Effector CD8-positive, alpha-beta T cell (primary cell): ENCODE results near the gene KANK4.

Experiments used
- DNase-seq: peaks from one replicate; lab custom pipeline; 2025; lab: John Stamatoyannopoulos, UW
- total RNA-seq, 4 experiments: gene quantifications; one replicate each; lab custom pipeline; 2026; lab: John Stamatoyannopoulos, UW

Gene KANK4
- total RNA-seq = 0 to 0.09 (median 0) reads per million in 4 experiments

DNA sequence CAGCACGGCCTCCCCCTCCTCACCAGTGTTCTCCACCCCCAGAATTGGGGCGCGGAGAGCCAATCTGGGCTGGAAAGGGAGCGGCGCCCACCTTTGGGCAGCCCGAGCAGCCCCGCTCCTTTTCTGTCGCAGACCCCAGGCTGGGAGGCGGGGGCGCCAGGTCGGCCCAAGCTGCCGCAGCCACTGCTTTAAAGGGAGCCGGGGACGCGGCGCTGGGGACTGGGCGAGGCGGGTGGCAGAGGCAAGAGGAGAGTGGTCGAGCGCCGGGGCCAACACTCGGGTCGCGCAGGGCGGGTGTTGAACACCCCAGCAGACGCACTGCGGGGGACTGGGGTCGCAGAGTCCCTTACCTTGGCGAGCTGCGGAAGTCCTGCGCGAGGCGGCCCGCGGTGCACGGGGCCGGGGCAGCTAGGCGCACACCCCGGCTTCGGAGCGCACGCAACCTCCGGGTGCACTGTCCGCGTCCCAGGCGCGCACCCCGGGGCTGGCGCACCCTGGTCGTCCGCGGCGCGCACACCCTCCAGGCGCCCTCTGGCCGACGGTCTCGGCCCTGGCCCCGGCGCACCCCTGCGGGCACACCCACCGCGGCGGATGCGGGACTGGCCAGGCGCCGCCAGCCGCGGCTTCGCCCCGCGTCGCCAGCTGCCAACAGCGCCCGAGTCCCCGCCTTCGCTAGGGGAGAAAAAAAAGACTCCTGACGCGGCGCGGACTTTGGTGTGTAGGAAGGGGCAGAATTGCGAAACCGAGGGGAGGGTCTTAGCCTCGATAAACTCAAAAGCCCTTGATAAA, at the start of gene KANK4:
Gene KANK4, minus strand, starts transcription at position 679 of the 789 bp plus-strand sequence. CDS start 37,870 bp downstream, outside the sequence.
- DNase-seq = no peak

DNA sequence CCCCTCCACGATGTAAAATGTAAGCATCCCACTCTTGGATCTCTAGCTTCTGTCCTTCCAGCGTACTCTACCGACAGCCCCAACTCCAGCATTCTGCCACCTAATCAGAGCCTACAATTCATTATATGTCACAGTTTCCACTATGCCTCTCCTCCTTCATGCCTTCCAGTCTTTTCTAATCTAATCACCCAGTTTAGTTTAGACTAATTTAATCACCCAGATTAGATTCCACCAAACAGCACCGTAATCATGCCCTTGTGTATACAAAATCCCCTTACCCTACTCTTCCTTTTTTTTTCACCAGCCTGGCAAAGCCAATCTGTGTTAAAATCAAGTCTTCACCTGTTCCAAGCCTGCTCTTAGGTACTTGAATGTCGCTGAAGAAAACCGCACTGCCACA, 49.8 kb upstream of the KANK4 start:
- no peak for DNase-seq

DNA sequence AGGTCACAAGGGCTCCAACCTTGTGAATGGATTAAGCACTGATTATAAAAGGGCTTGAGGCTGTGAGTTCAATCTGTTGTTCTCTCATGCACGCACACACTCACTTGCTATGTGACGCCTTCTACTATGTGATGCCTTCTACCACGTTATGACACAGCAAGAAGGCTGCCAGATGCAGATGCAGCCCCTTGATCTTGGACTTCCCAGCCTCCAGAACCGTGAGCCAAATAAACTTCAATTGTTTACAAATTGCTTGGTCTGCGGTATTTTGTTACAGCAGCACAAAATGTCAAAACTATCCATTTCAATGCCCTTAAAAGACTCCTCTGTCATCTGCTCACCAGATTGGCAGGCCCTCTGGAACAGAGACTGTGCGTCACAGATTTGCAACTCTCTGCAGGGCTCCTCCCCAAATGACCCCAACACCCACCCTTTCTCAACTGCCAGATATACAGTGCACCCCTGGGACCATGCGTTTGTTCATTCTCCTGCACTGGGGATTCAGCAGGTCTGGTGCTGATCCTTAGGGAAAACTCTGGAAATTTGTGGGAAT, 47.8 kb upstream of the KANK4 start:
- DNase-seq = no peak

DNA sequence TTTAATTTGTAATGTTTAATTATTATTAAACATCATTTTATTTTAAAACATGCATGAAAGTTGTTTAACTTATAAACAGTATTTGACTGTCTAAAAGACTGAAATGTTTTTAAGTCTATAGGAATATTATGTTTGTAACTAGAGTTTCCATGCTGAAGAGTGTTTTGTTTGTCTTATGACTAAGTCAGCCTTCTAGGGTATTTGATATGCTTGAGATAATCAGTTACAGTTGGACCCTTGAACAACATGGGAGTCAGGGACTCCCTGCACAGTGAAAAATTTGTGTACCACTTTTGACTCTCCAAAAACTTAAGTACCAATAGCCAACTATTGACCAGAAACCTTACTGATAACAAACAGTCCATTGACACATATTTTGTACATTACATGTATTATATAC, 45.5 kb upstream of the KANK4 start:
- no peak for DNase-seq

DNA sequence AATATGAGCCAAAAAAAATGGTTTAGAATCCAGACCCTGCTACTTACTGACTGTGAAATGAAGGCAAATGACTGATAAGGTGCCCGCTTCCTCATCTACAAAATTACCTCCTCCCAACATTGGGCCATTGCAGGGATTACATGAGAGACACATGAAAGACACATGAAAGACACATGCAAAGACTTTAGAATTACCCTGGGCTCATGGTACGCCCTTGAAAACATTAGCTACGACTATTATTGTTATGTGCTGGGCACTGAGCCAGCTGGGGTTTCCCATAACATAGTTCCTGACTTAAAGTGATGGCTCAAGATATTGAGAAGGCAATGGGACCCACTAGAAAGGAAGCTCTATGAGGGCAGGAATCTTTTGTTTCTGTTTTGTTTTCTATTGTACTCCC, 43.7 kb upstream of the KANK4 start:
- no peak for DNase-seq

DNA sequence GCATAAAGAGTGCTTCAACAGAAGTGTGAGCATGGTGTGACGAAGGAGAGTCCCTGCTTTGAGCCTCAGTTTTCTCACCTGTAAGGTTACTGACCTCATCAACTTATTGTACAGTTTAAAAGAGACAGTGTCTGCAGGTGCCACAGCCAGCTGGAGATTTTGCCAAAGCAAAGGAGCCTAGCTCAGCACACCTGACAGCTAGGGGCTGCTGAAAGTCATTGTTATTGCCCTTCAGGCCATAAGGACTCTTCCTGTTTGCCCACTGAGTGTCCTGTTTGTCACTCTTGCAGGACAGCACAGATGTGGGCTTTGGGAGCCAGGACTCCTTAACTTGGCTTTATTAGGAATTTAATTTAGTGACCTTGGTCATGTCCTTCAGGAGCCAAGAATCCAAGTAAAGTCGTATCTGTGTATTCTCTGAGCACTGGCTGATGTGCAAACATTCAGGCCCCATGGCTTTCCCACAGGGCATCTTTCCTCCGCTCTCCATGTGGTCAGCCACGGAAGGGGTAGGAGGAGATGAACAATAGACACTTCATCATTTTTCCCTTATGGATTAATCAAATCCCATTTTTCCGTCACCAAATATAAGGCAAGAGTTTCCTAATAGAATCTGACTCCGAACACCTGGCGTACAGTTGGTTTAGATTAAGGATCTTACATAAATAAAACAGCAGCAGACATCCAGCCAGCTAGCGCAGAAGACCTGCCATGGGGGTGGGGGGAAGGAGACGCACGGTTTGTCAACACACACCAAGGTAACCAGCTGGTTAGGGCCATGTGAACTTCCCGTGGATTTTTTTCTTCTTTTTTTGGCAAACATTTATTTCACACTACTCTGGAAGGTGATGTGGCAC, 43.1 kb upstream of the KANK4 start:
- DNase-seq = no peak

DNA sequence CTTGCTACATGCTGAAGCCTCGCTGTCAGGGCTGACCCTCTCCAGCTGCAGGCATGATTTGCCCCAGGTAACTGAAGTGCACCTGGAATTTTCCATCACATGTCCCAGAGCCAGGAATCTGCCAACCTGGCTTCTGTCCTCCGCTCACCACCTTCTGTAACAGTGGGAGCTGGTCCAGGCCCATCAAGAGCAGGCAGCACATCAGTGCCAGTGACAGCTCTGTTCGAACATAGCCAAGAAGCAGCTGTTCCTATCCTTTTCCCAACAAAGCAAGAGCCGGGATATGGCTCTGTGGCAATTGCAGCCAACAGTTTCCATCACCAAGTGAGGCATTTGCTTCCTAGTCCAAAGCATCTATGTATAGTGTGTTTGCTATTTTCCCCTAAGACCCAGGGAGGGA, 42.2 kb upstream of the KANK4 start:
- DNase-seq = no peak

DNA sequence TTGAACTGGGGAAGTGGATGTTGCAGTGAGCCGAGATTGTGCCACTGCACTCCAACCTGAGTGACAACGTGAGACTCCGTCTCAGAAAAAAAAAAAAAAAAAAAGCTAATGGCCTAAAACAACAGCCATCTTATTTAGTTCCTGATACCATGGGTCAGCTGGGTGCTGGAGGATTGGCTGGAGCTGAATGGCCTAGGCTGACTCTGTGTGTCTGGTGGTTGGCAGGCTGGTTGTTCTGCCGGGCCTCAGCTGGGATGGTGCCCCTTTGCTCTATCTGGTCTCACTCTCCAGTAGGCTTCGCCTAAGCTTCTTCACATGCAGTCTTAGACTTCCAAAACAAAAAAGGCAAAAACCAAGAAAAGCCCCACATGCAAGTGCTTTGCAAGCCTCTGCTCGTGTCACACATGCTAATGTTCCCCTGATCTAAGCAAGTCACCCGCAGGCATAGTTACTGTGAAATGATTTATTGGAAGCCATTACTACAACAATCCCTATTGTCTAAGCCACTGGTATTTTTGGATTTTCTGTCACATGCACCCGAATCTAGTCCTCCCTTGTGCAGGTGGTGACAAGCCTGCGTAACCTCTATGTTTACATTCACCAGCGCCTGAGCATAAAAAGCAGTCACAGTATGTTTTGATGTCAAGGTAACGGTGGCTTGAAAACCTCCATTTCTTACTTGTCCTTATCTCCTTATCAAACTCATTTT, 39.6 kb upstream of the KANK4 start:
- DNase-seq = no peak

DNA sequence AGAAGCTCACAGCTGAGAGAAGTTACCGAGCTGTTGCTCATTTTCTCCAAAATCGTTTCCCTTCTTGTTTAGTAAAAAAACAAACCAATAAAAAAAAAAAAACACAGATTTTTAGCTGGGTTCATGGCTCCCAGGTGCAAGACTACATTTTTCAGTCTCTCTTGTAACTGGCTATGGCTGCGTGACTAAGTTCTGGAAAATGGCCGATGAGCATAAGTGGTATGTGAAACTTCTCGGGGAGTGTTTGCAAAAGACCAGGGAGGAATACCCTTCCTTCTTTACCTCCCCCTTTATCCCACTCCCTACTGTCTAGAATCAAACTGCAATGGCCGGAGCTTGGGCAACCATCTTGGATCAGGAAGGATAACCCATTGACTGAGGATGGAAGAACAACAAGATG, 38.7 kb upstream of the KANK4 start:
- DNase-seq = no peak

DNA sequence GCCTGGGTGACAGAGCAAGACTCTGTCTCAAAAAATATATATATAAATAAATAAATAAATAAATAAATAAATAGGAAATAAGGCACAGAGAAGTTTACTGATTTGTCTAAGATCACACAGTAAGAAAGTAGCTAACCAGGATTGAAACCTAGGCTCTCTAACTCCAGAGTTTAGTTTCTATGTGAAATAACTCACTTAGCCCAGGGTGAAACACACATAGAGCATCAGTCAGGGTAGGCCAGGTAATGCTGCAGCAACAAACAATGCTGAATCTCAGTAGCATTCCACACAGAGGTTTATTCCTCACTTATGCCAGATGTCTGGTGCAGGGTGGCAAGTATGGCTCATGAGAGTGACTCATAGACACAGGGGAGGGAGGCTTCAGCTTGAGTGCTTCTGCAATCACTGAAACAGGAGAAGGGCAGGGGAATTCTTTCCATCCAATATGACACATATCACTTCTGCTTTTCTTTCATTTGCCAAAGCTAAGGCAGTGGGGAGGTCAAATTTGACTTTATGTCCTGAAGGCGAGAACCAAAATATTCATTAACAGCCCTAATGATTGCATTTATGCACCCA, 37.1 kb upstream of the KANK4 start:
- DNase-seq = no peak

DNA sequence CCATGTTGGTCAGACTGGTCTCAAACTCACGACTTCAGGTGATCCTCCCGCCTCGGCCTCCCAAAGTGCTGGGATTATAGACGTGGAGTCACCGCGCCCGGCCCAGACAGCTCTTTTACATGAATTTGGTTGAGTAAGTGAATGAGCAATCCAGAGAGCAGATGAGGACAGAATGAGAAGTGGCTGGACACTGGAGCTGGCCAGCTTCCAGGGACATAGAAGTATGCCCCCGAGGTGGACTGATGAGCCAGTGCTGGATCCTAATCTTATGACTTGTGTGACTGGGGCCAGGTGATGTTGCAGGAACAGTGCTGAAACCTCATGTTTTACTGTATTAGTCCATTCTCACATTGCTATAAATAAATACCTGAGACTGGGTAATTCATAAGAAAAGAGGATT, 35.9 kb upstream of the KANK4 start:
- no peak for DNase-seq

DNA sequence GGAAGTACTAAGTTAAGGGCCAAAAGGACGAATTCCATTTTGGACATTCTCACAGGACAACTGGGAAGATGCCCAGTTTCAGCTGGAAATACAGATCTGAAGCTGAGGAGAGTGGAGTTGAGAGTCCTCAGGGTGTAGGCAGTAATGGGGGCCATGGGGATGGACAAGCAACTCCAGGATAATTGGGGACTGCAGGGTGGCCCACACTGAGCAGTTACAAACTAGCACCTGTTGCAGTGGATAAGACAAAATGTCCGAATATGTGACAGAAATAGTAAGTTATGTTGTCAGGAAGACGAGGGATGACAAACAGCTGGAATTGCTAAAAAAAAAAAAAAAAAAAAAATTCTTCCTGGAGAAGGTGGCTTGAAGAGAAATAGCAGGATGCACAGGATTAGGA, 34.6 kb upstream of the KANK4 start:
- DNase-seq = no peak

DNA sequence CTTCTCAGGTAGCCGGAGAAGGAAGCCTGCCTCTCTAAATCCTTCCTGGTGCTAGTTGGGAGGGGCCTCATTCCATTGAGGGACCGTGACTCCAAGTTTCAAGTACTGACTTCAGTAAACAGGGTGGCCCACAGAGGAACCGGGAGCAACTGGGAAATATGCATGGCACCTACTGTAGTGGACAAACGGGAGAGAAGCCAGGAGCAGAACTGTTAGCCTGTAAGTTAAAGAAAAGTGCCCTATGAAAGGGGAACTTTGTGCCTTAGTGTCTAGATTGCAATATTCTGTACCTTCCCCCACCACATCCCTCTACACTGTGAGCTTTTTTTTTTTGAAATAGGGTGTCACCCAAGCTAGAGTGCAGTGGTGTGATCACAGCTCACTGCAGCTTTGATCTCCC, 33.2 kb upstream of the KANK4 start:
- DNase-seq = no peak

DNA sequence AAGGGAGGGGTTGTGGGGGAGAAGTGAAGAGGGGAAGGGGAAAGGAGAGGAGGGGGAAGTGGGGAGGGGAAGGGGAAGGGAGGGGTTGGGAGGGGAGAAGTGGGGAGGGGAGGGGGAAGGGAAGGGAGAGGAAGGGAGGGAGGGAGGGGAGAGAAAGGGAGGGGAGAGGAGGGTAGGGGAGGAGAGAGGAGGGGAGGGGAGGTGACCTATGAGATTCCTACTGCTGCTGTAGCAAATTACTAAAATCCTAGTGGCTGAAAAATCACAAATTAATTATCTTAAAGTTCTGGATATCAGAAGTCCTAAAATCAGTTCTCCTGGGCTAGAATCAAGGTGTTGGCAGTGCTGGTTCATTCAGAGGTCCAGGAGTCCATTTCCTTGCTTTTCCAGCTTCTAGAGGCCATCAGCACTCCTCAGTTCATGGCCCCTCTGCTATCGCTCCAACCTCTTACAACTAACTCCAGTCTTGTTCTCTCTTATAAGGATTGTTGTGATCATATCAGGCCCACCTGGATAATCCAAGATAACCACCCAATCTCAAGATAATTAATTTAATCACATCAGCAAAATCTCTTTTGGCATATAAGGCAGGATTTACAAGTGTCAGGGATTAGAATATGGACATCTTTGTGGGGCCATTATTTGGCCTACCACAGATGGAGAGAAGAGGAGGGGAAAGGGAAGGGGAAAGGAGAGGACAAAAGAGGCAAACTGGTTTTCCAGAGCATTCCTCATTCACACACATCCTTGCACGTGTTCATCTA, 30.4 kb upstream of the KANK4 start:
- DNase-seq = no peak

DNA sequence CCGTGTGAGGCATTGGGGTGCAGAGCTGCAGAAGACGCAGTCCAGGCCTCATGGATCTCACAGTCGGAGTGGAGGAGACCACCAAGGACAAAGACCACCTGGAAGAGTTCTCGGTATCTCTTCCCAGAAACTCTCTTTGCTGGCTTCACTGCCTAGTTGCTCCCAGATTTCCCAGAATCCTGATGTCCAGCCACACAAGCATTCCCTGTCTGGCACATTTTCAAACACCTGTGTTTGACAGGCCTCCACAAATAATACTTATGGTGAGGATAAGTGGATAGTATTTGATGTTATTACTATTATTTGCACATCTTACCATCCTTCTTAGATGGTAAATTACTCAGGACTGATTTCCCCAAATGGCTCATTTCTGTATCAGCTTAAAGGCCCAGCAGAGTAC, 27.7 kb upstream of the KANK4 start:
- DNase-seq = no peak

DNA sequence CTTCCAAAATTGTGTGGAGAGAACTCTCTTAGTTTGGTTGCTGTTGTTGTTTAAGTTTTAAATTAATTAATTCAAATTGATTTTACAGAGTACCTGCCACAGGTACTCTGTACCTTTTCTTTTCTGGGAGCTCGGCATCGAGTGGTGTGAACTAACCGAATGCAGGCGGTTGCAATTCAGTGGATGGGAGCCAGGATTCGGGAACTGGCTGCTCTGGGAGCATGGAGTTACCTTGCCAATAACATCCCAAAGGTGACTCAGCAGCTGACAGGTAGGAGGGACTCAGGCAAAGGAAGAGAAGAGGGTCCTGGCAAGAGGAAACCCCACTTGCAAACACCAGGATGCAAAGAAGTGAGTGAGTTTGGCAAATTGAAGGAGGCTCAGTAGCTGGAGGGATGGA, 24.7 kb upstream of the KANK4 start:
- no peak for DNase-seq

DNA sequence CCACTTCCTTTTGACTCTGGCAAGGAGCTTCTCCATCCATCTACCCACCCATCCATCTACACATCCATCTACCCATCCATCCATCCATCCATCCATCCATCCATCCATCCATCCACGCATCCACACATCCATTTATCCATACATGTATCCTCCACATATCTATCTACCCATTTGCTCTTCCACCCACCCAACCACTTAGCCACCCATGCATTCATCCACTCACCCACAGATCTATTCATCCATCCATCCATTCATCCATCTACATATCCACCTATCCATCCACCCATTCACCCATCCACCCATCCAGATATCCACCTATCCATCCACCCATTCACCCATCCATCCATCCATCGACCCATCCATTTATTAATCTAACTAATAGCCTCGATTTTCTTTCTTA, 23.0 kb upstream of the KANK4 start:
- DNase-seq = no peak

DNA sequence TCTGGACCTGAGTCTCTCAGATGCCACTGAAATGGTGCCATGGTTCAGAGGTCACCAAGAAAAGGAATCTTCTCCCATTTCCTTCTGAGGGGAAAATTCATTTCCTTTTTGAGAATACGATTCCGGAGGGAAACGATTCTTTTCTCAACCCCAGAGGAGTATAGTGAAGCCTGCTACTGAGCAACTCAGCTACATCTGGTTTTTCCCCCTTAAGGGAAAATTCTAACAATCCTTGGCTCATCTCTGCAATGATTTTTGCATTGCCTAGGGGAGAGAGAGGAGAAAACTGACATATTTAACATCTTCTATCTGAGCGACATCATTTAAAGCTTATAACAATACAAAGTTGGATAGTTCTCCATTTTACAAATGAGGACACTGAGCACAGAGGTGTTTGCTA, 22.4 kb upstream of the KANK4 start:
- no peak for DNase-seq

DNA sequence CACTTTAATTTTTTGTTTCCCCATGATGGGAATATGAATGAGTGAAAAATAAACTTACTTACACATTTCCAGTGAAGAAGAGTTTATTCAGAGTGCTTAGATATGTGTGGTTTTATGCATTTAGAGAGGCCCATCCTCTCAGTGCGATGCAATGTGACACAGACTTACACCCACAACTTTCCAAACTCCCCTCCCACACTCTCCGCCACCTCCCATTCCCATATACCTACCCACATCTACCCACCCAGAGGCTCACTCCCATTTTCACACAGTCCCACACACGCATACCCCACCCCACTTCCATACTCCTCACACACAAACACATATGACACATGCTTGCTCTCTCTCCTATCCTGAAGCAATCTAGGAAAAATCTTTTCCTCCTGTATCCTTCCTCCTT, 21.9 kb upstream of the KANK4 start:
- DNase-seq = no peak

DNA sequence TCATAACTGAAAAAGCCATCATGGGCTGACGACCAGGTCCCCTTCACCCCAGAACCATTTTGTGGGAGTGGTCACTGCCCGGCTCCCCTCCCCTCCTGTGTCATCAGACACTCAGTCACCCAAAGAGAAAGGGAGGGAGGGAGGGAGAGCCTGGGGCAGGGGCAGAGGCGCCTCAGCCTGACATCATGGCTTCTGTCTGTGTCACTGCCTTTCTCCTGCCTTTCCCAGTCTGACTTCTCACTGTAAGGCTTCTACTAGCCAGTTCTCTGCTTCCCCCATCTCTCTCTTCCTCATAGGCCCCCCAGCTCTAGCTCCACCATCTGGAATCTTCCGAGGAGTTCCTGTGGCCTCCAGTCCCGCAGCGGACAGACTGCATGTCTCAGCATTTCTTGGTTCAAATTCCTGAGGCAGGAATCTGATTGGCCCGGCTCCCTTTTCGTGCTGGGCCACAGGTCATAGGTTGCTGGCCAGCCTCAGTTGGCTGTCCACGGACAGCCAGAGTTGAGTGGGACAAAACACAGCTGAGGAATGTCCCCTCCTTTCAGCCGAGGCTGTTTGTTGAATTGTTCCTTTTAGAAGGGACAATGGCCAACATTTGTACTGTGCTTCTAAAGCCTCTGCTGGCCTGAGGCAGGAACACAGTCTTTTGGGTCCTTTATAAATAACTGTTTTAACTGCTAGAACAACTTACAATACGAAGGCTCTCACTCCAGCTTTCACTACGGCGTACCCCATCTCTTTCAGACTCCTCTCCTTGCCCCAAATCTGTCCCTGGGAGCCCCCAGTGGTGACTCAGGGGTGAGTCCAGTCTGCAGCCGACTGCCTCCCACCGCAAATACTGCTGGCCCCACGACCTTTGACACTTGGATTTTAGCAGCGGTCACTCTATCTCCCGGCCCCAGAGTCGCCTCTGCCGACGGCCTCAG, 18.7 kb upstream of the KANK4 start:
- DNase-seq = no peak
